Stimulated activated effector memory CD8-positive, alpha-beta T cell treated with anti-CD3 and anti-CD28 coated beads, Interleukin-12 subunit alpha, Interleukin-12 subunit beta, amount 100 ng/mL, for 72 hours (primary cell): ENCODE results near the gene CSAD.
A peak's percentile ranks its signal among the peaks of the same experiment; 100 is the strongest.

Experiments
- ATAC-seq: fragments of 150-1000 bp; cut with Tn5 transposase; 2 replicates; pipeline ENCODE4 v1.10.0; 2021
- DNase-seq, 2 donors: peaks; one replicate each; pipeline ENCODE4 v3.0.0; 2021 to 2022; ENCODE audit warnings: low spot score in 2 of 2
- H3K27ac Mint-ChIP-seq: one replicate; pipeline ENCODE4 v1.8.0; 2022; ENCODE audit warnings: mild to moderate bottlenecking, mixed read lengths
- H3K36me3 Mint-ChIP-seq: one replicate; pipeline ENCODE4 v1.8.0; 2022; ENCODE audit warnings: mild to moderate bottlenecking, mixed read lengths
- H3K4me1 Mint-ChIP-seq: one replicate; pipeline ENCODE4 v1.8.0; 2022; ENCODE audit warnings: mixed read lengths
- H3K4me3 Mint-ChIP-seq: one replicate; pipeline ENCODE4 v1.8.0; 2022; ENCODE audit warnings: mild to moderate bottlenecking, mixed read lengths
- H3K9me3 Mint-ChIP-seq: one replicate; pipeline ENCODE4 v1.8.0; 2022; ENCODE audit warnings: mixed read lengths

Gene CSAD

DNA sequence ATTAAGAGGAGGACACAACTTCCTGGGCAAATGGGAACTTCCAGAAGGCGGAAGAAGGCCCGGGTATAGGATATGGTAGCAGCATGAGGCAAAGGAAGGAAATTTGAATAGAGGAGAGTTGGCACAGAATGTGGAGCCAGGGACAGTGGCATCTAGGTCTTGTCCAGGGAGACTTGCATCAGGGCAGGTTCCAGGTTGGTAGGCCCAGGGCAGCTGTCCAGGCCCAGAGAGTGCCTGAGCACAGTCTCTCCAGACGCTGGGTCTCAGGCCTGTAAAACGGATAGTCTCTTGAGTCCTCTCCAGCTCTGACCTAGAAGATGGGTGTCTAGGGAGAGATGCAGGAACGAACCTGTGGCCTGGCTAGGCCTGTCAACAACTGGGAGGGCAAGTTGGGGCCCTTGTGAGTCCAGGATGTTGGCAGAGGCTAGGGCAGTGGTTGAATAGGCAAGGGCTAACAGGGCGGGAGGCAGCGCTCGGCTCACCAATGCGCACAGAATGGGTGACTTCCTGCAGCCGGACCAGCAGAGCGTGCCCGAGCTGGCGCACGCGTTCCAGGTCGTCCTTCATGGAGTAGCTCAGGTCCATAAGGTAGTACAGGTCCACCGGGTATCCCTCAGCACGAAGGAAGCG lies 16.4 kb upstream of the CSAD start:
- peaks cover 75% of the 10 kb centered on the region for H3K4me1 Mint-ChIP-seq
- no peaks in the 10 kb centered on the region for H3K9me3 Mint-ChIP-seq
- H3K4me3 Mint-ChIP-seq, result no peak overlapping the region
- H3K27ac Mint-ChIP-seq, result peak overlapping the region; percentile 16
- DNase-seq (no peak), ATAC-seq (no peak)
- H3K36me3 Mint-ChIP-seq, result peaks cover 96% of the 10 kb centered on the region

GRCh38 chr12:53196486-53196885 lies 15.8 kb upstream of the CSAD start:
- H3K27ac Mint-ChIP-seq, result peak overlapping the region; percentile 16
- H3K36me3 Mint-ChIP-seq, result peaks cover 98% of the 10 kb centered on the region
- DNase-seq (no peak), ATAC-seq (no peak)
- peaks cover 75% of the 10 kb centered on the region for H3K4me1 Mint-ChIP-seq
- H3K4me3 Mint-ChIP-seq, result no peak overlapping the region
- no peaks in the 10 kb centered on the region for H3K9me3 Mint-ChIP-seq

DNA sequence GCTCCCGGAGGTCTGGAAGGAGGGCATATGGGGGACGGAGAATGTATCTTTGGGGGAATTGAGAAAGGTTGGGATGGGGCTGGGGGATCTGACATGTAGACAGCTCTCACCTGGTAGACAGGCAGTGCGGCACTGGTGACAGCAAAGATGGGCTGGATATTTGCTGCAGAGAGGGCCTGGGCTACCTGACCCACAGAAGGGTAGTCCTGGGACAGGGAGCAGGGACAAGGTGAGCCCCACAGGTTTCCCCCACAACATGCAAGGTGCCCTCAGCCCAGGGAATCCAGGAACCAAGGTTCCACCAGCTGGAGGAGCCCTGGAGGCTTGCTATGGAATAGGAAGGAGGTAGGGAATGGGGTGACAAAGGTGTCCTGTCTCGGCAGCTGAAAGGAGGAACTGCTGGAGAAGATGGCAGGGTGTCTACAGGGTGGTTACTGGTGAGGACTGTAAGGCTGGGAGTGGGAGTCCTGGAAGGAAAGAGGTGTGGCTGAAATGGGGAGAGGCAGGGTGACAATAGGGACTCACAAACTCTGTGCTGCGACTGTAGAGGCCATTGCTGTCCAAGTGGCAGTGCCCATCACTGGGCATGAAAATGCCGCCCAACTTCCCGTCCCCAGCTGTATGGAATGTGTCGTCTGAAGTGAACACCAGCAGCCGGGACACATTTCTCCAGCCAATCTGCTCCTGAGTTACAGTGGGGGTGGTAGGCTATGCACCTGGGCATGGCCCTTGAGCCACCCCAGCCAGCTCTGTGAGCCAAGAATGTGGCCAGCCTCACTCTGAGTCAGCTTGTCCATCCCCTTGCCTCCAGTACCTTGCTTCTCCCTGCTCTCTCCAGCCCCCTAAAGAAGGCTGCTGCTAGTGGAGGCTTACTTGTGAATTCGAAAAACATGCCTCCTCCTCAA lies 15.0 kb upstream of the CSAD start:
- H3K9me3 Mint-ChIP-seq, result no peaks in the 10 kb centered on the region
- DNase-seq (no peak), ATAC-seq (no peak)
- H3K36me3 Mint-ChIP-seq, result peaks cover 98% of the 10 kb centered on the region
- peaks cover 72% of the 10 kb centered on the region for H3K4me1 Mint-ChIP-seq
- H3K27ac Mint-ChIP-seq, result peak overlapping the region; percentile 92
- H3K4me3 Mint-ChIP-seq, result no peak overlapping the region

DNA sequence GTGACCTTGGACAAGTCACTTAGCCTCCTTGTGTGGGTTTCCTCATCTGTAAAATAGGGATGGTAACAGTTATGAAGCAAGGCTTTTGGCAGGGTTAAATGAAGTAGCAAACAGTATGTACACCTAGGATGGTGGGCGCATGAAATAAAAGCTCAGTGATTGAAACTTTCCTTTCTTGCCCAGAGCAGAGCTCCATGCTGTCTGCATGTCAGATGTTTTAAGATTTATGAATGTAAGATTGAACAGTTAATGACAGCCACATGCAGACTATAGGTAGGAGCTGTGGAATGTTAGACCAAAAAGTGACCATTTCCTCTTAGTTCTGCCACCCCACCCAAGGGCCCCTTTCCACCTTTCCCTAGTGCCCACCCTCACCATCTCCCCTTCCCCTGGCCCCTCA lies 14.2 kb upstream of the CSAD start:
- H3K4me1 Mint-ChIP-seq, result peaks cover 72% of the 10 kb centered on the region

DNA sequence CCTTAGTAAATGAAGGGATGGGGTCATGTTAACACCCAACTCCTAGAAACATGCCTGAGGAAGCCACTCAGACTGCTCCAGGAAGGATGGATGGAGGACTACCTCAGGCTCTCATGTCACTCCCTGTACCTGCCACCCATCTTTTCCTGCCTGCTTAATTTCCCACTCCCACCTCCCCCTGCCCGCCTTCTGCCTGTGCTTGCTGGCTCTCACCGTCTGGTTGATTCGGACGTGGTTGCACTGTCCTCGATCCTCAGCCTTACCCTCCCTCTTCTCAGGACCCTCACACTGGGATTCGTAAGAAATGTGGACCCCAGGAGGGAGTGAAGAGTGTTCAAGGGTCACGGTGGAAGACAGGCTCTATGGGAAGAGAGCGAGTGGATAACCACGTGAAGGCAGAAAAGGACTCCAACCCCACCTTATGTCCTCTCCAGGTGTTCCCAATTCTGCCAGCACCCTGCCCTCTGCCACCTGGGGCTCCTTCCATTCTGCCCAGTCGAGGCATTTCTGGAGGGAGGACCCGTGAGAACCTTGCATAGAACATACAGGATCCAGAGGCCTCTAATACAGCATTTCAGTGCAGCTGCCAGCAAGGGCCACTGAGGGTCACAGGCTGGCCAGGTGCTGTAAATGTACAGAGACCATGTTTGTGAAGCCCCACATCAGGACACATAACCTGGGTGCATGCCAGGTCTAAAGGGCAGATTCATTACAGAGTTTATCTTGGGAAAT lies 13.4 kb upstream of the CSAD start:
- peaks cover 67% of the 10 kb centered on the region for H3K4me1 Mint-ChIP-seq
- peaks cover 99% of the 10 kb centered on the region for H3K36me3 Mint-ChIP-seq
- peak overlapping the region; percentile 81 for H3K27ac Mint-ChIP-seq
- DNase-seq, result no peak
- ATAC-seq, result no peak
- H3K9me3 Mint-ChIP-seq, result no peaks in the 10 kb centered on the region
- no peak overlapping the region for H3K4me3 Mint-ChIP-seq

More for the DNA sequence above, 14.2 kb upstream of the CSAD start:
- ATAC-seq (no peak), DNase-seq (no peak)
- H3K9me3 Mint-ChIP-seq, result no peaks in the 10 kb centered on the region
- peak overlapping the region; percentile 92 for H3K27ac Mint-ChIP-seq
- H3K36me3 Mint-ChIP-seq, result peaks cover 98% of the 10 kb centered on the region
- no peak overlapping the region for H3K4me3 Mint-ChIP-seq

GRCh38 chr12:53193040-53193439 lies 12.3 kb upstream of the CSAD start:
- ATAC-seq (no peak), DNase-seq (no peak)
- H3K4me1 Mint-ChIP-seq, result peaks cover 56% of the 10 kb centered on the region
- H3K27ac Mint-ChIP-seq, result peak overlapping the region; percentile 81
- H3K4me3 Mint-ChIP-seq, result no peak overlapping the region
- H3K9me3 Mint-ChIP-seq, result no peaks in the 10 kb centered on the region
- peaks cover 99% of the 10 kb centered on the region for H3K36me3 Mint-ChIP-seq

- Mint-ChIP-seq H3K27ac (peak overlapping the region; percentile 81), H3K4me3 (no peak overlapping the region), H3K36me3 (peaks cover 99% of the 10 kb centered on the region), H3K9me3 (no peaks in the 10 kb centered on the region), H3K4me1 (peaks cover 53% of the 10 kb centered on the region)
- DNase-seq, result no peak
- ATAC-seq, result no peak
Observed at GRCh38 chr12:53192531-53193021, 11.9 kb upstream of the CSAD start.

DNA sequence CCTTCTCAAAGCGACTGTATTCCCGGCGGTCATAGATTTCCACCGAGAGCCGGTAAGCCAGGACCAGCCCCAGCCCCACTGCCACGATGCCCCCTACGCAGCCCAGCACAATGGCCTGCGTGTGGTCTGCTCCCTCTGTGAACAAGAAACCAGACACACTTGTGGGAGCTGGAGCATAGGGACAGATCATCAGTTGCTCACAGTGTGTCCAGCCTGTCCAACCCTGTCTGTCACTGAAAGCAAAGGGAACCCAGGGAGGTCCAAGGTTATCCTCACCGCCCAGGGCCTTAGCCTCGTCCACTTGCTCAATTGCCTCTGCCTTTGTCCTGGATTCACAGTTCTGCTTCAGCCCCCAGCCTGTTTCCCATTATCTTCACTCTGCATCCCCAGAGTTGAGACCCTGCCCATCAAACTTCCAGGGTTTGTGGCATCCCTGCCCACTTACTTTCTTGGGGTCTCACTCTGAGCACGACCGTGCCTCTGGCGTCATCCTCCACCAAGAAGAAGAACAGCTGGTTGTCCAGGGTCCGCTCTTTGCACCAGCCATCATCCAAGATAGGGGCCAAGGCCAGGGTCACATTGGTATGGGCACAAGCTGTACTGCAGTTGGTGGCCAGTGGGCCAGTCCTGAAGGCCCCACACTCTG lies 11.3 kb upstream of the CSAD start:
- DNase-seq (no peak), ATAC-seq (no peak)
- Mint-ChIP-seq H3K4me3 (no peak overlapping the region), H3K27ac (peak overlapping the region; percentile 81), H3K9me3 (no peaks in the 10 kb centered on the region), H3K4me1 (peaks cover 51% of the 10 kb centered on the region), H3K36me3 (peaks cover 100% of the 10 kb centered on the region)

GRCh38 chr12:53191096-53191884 lies 10.6 kb upstream of the CSAD start:
- H3K4me3 Mint-ChIP-seq, result no peak overlapping the region
- H3K4me1 Mint-ChIP-seq, result peaks cover 44% of the 10 kb centered on the region
- H3K27ac Mint-ChIP-seq, result peak overlapping the region; percentile 81
- ATAC-seq (no peak), DNase-seq (no peak)
- H3K36me3 Mint-ChIP-seq, result peaks cover 100% of the 10 kb centered on the region
- no peaks in the 10 kb centered on the region for H3K9me3 Mint-ChIP-seq

GRCh38 chr12:53190108-53190729 lies 9.5 kb upstream of the CSAD start:
- ATAC-seq, result peak; percentile 88
- H3K36me3 Mint-ChIP-seq, result peaks cover 100% of the 10 kb centered on the region
- H3K9me3 Mint-ChIP-seq, result no peaks in the 10 kb centered on the region
- no peak for DNase-seq
- no peak overlapping the region for H3K4me3 Mint-ChIP-seq
- H3K4me1 Mint-ChIP-seq, result peaks cover 41% of the 10 kb centered on the region
- H3K27ac Mint-ChIP-seq, result peak overlapping the region; percentile 77

- Mint-ChIP-seq H3K36me3 (peaks cover 100% of the 10 kb centered on the region), H3K4me3 (no peak overlapping the region)
Observed at GRCh38 chr12:53187145-53187899, 6.6 kb upstream of the CSAD start.

DNA sequence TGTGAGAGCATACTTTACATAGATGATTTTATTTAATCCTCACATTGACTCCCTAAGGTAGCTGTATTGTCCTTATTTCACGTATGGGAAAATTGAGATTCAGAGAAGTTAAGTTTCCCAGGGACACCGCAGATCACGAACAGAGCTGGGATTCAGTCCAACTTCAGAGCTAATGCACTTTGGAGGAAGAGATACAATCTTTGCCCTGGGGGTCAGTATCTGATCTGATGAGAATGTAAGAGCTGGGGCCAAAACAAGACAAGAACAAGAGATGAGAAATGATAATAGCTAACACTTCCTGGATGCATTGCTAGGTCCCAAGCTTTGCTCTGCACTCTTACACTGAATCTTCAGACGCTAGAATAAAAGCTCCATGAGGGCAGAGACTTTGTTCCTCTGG lies 6.0 kb upstream of the CSAD start:
- DNase-seq (no peak), ATAC-seq (no peak)
- no peak overlapping the region for H3K4me3 Mint-ChIP-seq
- peaks cover 100% of the 10 kb centered on the region for H3K36me3 Mint-ChIP-seq
- H3K9me3 Mint-ChIP-seq, result no peaks in the 10 kb centered on the region
- H3K27ac Mint-ChIP-seq, result peak overlapping the region; percentile 26
- H3K4me1 Mint-ChIP-seq, result peaks cover 53% of the 10 kb centered on the region

More at GRCh38 chr12:53187145-53187899, 6.6 kb upstream of the CSAD start:
- ATAC-seq (no peak), DNase-seq (no peak)
- H3K4me1 Mint-ChIP-seq, result peaks cover 52% of the 10 kb centered on the region
- H3K9me3 Mint-ChIP-seq, result no peaks in the 10 kb centered on the region
- peak overlapping the region; percentile 26 for H3K27ac Mint-ChIP-seq

GRCh38 chr12:53185582-53186153 lies 4.9 kb upstream of the CSAD start:
- H3K4me3 Mint-ChIP-seq, result no peak overlapping the region
- H3K4me1 Mint-ChIP-seq, result peaks cover 56% of the 10 kb centered on the region
- peaks cover 99% of the 10 kb centered on the region for H3K36me3 Mint-ChIP-seq
- peak overlapping the region; percentile 45 for H3K27ac Mint-ChIP-seq
- no peak for ATAC-seq
- DNase-seq, result no peak
- H3K9me3 Mint-ChIP-seq, result no peaks in the 10 kb centered on the region
